T-cell (primary cell): ENCODE measurements around the gene SUPT3H. TPM values are rescaled to one million over a fixed set of nuclear protein-coding genes. Genes with fewer than 3 reads are reported as not detected.
"Not testable (repeated sequence)": the region's sequence is repeated elsewhere in the genome, so short reads cannot be mapped to it uniquely, and the experiment has no call there.

ENCODE experiments used
- ATAC-seq, 4 experiments: fragments of 200-7000 bp in 3 of 4; fragments of 150-1000 bp in 1 of 4; cut with Tn5 transposase; replicated peaks in 1 of 4; 1 replicate in 3 of 4; 2 replicates in 1 of 4; pipeline ENCODE4 v1.10.0; 2021; ENCODE audit warnings: moderate library complexity in 3 of 4, mild to moderate bottlenecking in 2 of 4, moderate number of reproducible peaks in 1 of 4
- CTCF ChIA-PET, 2 donors: fragments of 300-600 bp; sonication (Branson Sonifier 250); formaldehyde crosslinking; loops; one replicate each; lab custom pipeline; 2022; ENCODE audit warnings: antibody characterized with exemption in 2 of 2; lab: Charles Lee
- POLR2A ChIA-PET, 2 donors: fragments of 300-600 bp; sonication (Branson Sonifier 250); formaldehyde crosslinking; loops; one replicate each; lab custom pipeline; 2022; ENCODE audit warnings: antibody characterized with exemption in 2 of 2; lab: Charles Lee
- DNase-seq, 35 experiments: peaks; one replicate each; pipeline versions ENCODE4 v3.0.0 to v3.0.0-alpha.2; 2013 to 2023
- H3K27ac ChIP-seq: one replicate; pipeline ENCODE4 v1.5.1; 2013; ENCODE audit warnings: low read length
- H3K27me3 ChIP-seq, 2 experiments: replicated peaks in 1 of 2; 1 replicate in 1 of 2; 2 replicates in 1 of 2; pipeline versions ENCODE4 v1.6.1 to v1.7.0; 2013; ENCODE audit warnings: low read length in 1 of 2, mixed read lengths in 1 of 2; ENCODE audit not compliant: control insufficient read depth in 2 of 2, insufficient read depth in 2 of 2; ENCODE audit errors: extremely low read depth in 1 of 2
- H3K36me3 ChIP-seq, 2 donors: 1 replicate in 1 of 2; 2 replicates in 1 of 2; pipeline versions ENCODE4 v1.6.1 to v1.7.0; 2013; ENCODE audit warnings: low read length in 1 of 2; ENCODE audit not compliant: control insufficient read depth in 2 of 2, insufficient read depth in 1 of 2; ENCODE audit errors: extremely low read depth in 1 of 2
- H3K4me1 ChIP-seq, 2 experiments: 1 replicate in 1 of 2; 2 replicates in 1 of 2; pipeline versions ENCODE4 v1.6.1 to v1.7.0; 2013; ENCODE audit warnings: low read length in 2 of 2, mixed read lengths in 1 of 2; ENCODE audit not compliant: insufficient read depth in 2 of 2, control insufficient read depth in 1 of 2; ENCODE audit errors: extremely low read depth in 1 of 2
- H3K4me3 ChIP-seq, 2 donors: 1 replicate in 1 of 2; 2 replicates in 1 of 2; pipeline versions ENCODE4 v1.5.1 to v1.7.0; 2013; ENCODE audit warnings: mild to moderate bottlenecking in 2 of 2, low read length in 1 of 2, moderate library complexity in 1 of 2; ENCODE audit not compliant: control insufficient read depth in 1 of 2; ENCODE audit errors: extremely low read depth in 1 of 2
- H3K9me3 ChIP-seq: 2 replicates; pipeline ENCODE4 v1.7.0; 2013
- H3K27ac Mint-ChIP-seq, 2 donors: one replicate each; pipeline ENCODE4 v1.8.0; 2020 to 2021; ENCODE audit warnings: mild to moderate bottlenecking in 2 of 2, mixed read lengths in 2 of 2
- H3K27me3 Mint-ChIP-seq, 2 donors: one replicate each; pipeline ENCODE4 v1.8.0; 2021 to 2022; ENCODE audit warnings: mixed read lengths in 2 of 2
- H3K36me3 Mint-ChIP-seq: one replicate; pipeline ENCODE4 v1.8.0; 2021; ENCODE audit warnings: mixed read lengths
- H3K4me1 Mint-ChIP-seq, 3 donors: one replicate each; pipeline ENCODE4 v1.8.0; 2020 to 2022; ENCODE audit warnings: mixed read lengths in 3 of 3, mild to moderate bottlenecking in 1 of 3
- H3K4me3 Mint-ChIP-seq, 3 donors: one replicate each; pipeline ENCODE4 v1.8.0; 2020 to 2022; ENCODE audit warnings: mild to moderate bottlenecking in 3 of 3, mixed read lengths in 3 of 3, moderate library complexity in 3 of 3
- H3K9me3 Mint-ChIP-seq, 3 donors: one replicate each; pipeline ENCODE4 v1.8.0; 2020 to 2022; ENCODE audit warnings: mixed read lengths in 3 of 3
- WGBS: methylation state at CpG from one replicate; pipeline ENCODE4 v1.1.5; 2013; ENCODE audit warnings: missing lambda C conversion rate; ENCODE audit not compliant: insufficient coverage; 5-methylcytosine and 5-hydroxymethylcytosine counted together
- total RNA-seq, 35 experiments: library from RNA in 6 of 35; stranded (reverse) in 6 of 35; fragments of 120-200 nt in 1 of 35; gene quantifications; one replicate each; pipeline versions ENCODE4 v1.2.1 to v1.2.4 and lab custom pipeline; 2013 to 2026

Gene SUPT3H
- total RNA-seq, 5 donors from 2014 or later (not counting 1 experiment from before 2014, with no cell fraction given): 9.3 to 12.9 (median 10.7) TPM

DNA sequence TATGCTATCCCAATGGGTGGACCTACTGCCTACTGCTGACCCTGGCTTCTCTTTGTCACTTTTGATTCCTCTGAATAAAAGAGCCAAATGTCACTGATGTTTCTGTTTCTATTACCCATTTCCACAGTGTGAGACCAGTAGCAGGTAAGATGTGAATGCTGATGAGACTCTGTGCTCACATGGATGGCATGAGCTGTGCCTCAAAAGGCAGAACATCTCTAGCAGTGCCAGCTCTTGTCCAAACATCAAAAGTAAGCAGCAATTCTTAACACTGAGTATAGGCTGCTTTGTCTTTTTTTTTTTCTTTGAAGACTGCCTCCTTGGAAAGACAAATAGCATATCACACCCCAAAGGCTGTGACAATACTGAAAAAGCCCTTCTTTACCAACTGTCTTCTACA lies 508.8 kb downstream of the SUPT3H start:
- CTCF ChIA-PET: interaction anchor here in 1 of 2 donors (1.1 kb wide), 1 partner anchor 393 kb away, joined by 4 read pairs; no protein-coding TSS in a partner anchor
- H3K4me3 ChIP-seq: no peak overlapping the region
- DNase-seq (no peak), ATAC-seq (no peak)
- Mint-ChIP-seq H3K4me1 (peaks cover 12 to 15% (median 14%) of the 10 kb centered on the region in 3 donors), H3K9me3 (peaks cover 9 to 13% (median 11%) of the 10 kb centered on the region in 3 donors), H3K27me3 (no peaks in the 10 kb centered on the region), H3K36me3 (peaks cover 36% of the 10 kb centered on the region), H3K4me3 (no peak overlapping the region), H3K27ac (no peak overlapping the region)
- no peak overlapping the region for H3K27ac ChIP-seq
- POLR2A ChIA-PET: no interaction called here
- H3K27me3 ChIP-seq: no peaks in the 10 kb centered on the region
- no peaks in the 10 kb centered on the region for H3K4me1 ChIP-seq
- no peaks in the 10 kb centered on the region for H3K36me3 ChIP-seq
- H3K9me3 ChIP-seq: no peaks in the 10 kb centered on the region

DNA sequence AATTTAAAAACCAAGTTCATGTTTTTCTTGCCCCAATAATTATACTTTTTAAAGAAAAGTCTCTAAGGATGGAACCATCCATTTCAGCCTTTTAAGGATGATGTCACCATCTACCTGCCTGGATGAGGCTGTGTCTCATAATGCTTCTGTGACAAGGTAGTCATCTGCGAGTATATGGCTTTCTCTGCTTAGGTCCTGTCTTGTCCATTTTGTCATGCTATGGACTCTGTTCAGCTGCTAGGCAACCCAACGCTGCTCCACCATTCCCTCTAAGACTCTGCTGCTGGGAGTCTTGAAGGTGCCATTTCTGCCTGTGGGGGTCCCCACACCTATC lies 509.4 kb downstream of the SUPT3H start:
- no peaks in the 10 kb centered on the region for H3K27me3 ChIP-seq
- no peaks in the 10 kb centered on the region for H3K27me3 Mint-ChIP-seq
- peaks cover 9 to 13% (median 11%) of the 10 kb centered on the region in 3 donors for H3K9me3 Mint-ChIP-seq
- DNase-seq: no peak
- 100% methylated on average over 1 of the region's 2 CpGs for WGBS
- H3K27ac Mint-ChIP-seq: no peak overlapping the region
- no peak overlapping the region for H3K27ac ChIP-seq
- H3K4me1 ChIP-seq: no peaks in the 10 kb centered on the region
- H3K4me1 Mint-ChIP-seq: peaks cover 12 to 15% (median 14%) of the 10 kb centered on the region in 3 donors
- CTCF ChIA-PET: interaction anchor here in 1 of 2 donors (1.1 kb wide), 1 partner anchor 392 kb away, joined by 4 read pairs; no protein-coding TSS in a partner anchor
- H3K4me3 ChIP-seq: no peak overlapping the region
- H3K36me3 ChIP-seq: no peaks in the 10 kb centered on the region
- POLR2A ChIA-PET: no interaction called here
- ATAC-seq: no peak
- no peak overlapping the region for H3K4me3 Mint-ChIP-seq
- peaks cover 42% of the 10 kb centered on the region for H3K36me3 Mint-ChIP-seq
- H3K9me3 ChIP-seq: no peaks in the 10 kb centered on the region

DNA sequence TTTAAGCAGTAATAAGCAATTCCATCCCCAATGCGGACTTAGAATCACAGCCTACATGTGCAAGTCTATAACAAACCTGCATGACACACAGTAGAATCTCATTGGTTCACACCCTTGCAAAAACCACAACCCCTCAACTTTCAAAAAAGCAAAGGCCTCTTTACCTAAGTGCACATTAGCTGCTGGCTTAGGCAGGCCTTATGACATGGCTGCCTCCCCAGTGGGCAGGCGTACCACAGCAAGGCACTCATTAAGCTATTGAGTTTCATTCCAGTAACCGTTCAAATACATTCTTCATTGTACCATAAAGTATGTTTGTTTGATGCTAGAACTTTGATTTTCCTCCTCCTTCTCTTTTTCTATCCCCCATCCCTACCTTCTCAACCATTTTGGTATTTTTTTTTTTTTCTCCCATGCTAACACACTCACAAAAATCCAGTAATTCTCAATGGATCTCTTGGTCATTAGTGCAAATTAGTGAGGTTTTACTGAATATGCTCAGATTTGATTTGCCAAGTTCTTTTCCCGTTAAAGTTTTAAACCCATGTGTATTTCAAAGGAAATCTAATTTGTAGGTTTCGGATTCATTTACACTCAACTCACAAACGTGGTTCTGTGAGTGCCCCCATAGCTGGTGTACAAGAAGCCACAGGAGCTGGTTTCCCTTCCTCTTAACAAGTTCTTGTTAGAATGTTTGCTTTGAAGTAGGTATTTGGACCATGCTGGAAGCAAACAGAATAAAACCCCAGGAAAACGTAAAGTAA lies 510.0 kb downstream of the SUPT3H start:
- Histone ChIP-seq H3K27ac (no peak overlapping the region), H3K27me3 (no peaks in the 10 kb centered on the region), H3K9me3 (no peaks in the 10 kb centered on the region), H3K4me3 (no peak overlapping the region), H3K36me3 (no peaks in the 10 kb centered on the region), H3K4me1 (no peaks in the 10 kb centered on the region)
- Mint-ChIP-seq H3K9me3 (peaks cover 9 to 13% (median 11%) of the 10 kb centered on the region in 3 donors), H3K4me1 (peaks cover 12 to 15% (median 14%) of the 10 kb centered on the region in 3 donors), H3K27me3 (no peaks in the 10 kb centered on the region), H3K36me3 (peaks cover 45% of the 10 kb centered on the region), H3K27ac (no peak overlapping the region), H3K4me3 (no peak overlapping the region)
- ATAC-seq (no peak), DNase-seq (no peak)
- 100% methylated on average over 1 of the region's 7 CpGs for WGBS
- ChIA-PET POLR2A (interaction anchor here in 1 of 2 donors (0.7 kb wide), 1 partner anchor 159 kb away, joined by 4 read pairs; no protein-coding TSS in a partner anchor), CTCF (no interaction called here)

DNA sequence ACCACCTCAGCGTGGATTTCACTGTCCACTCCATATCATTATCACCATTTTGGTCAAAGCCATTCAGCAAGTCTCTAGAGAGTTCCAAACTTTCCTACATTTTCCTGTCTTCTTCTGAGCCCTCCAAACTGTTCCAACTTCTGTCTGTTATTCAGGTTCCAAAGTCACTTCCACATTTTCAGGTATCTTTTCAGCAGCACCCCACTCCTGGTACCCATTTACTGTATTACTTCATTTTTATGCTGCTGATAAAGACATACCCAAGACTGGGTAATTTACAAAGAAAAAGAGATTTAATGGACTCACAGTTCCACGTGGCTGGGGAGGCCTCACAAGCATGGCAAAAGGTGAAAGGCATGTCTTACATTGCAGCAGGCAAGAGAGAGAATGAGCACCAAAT lies 512.5 kb downstream of the SUPT3H start:
- H3K4me1 ChIP-seq, H3K4me3 ChIP-seq, ATAC-seq, H3K36me3 ChIP-seq, POLR2A ChIA-PET, H3K27ac ChIP-seq, H3K4me3 Mint-ChIP-seq, H3K27me3 Mint-ChIP-seq, H3K27me3 ChIP-seq, DNase-seq, H3K9me3 ChIP-seq, H3K27ac Mint-ChIP-seq: not testable (repeated sequence)
- H3K9me3 Mint-ChIP-seq: peaks cover 9 to 13% (median 11%) of the 10 kb centered on the region in 3 donors
- H3K36me3 Mint-ChIP-seq: peaks cover 51% of the 10 kb centered on the region
- 100% methylated on average over 1 of the region's 2 CpGs for WGBS
- CTCF ChIA-PET: interaction anchor here in 1 of 2 donors (0.7 kb wide), 1 partner anchor 1062 kb away, joined by 7 read pairs; no protein-coding TSS in a partner anchor
- H3K4me1 Mint-ChIP-seq: peaks cover 13 to 20% (median 18%) of the 10 kb centered on the region in 3 donors

DNA sequence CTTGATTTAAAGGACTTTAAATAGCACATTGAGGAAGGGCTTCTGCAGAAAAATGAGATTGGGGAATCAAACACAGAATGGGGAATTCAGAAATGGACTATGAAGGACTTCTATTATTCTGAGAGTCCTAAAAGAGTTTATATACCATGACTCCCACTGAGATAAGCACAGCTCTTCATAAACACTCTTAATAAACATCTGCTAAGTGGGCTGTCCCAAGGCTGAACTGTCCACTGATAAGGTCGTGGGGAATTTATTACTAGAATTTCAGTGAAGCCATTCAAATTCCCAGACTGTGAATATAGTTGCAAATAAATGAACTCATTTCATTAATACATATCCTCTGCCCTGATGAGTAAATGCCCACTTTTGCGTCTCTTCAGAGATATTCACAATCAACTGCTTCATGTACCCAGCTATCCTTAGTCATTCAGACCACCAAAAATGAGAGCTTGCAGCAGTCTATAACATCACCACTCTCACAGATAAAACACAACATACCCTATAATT lies 517.8 kb downstream of the SUPT3H start:
- Mint-ChIP-seq H3K4me1 (peaks cover 30 to 46% (median 43%) of the 10 kb centered on the region in 3 donors), H3K27ac (no peak overlapping the region), H3K4me3 (no peak overlapping the region), H3K36me3 (peaks cover 34% of the 10 kb centered on the region), H3K9me3 (peaks cover under 1 to 2% (median 2%) of the 10 kb centered on the region in 3 donors), H3K27me3 (no peaks in the 10 kb centered on the region)
- H3K4me3 ChIP-seq: no peak overlapping the region
- ChIA-PET CTCF (interaction anchor here in 1 of 2 donors (0.6 to 1.6 kb wide), 3 partner anchors 54 to 854 kb away, joined by 3 to 10 read pairs (median 3); no protein-coding TSS in a partner anchor), POLR2A (no interaction called here)
- no peak overlapping the region for H3K27ac ChIP-seq
- no peak for DNase-seq
- no peaks in the 10 kb centered on the region for H3K9me3 ChIP-seq
- WGBS: 100% methylated on average over 1 of the region's 2 CpGs
- ATAC-seq: no peak
- no peaks in the 10 kb centered on the region for H3K27me3 ChIP-seq
- H3K4me1 ChIP-seq: peaks cover 2 to 10% of the 10 kb centered on the region in 2 experiments
- H3K36me3 ChIP-seq: peaks cover 0 to 4% of the 10 kb centered on the region in 2 donors

DNA sequence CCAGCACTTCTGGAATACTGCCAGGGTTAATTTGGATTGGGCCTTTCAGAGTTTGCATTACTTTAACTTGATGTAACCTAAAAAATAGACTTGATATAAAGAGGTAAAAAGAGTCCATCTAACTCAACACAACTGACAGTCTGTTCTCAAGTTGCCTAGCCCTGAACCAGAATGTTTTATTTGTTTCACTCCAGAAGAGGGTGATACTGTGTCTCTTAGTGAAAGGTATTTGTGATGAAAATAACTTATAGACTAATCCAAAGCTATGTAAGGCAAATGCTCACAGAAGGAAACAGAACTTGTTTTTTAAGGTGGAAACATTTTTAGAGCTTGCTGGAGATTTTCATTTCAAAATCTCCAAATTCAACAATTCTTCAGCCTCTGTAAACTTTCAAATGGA lies 518.7 kb downstream of the SUPT3H start:
- ATAC-seq: peak in 1 of 4 experiments; percentile 36
- peaks cover 2 to 15% of the 10 kb centered on the region in 2 experiments for H3K4me1 ChIP-seq
- H3K4me3 ChIP-seq: no peak overlapping the region
- CTCF ChIA-PET: interaction anchor here in 1 of 2 donors (1.3 to 1.6 kb wide), 2 partner anchors 55 to 855 kb away, joined by 3 to 10 read pairs; no protein-coding TSS in a partner anchor
- Mint-ChIP-seq H3K4me3 (no peak overlapping the region), H3K27me3 (no peaks in the 10 kb centered on the region), H3K27ac (no peak overlapping the region), H3K36me3 (peaks cover 28% of the 10 kb centered on the region), H3K9me3 (no peaks in the 10 kb centered on the region), H3K4me1 (peaks cover 38 to 50% (median 50%) of the 10 kb centered on the region in 3 donors)
- DNase-seq: peak in 1 of 35 experiments; percentile 25
- peaks cover 0 to 4% of the 10 kb centered on the region in 2 donors for H3K36me3 ChIP-seq
- H3K9me3 ChIP-seq: no peaks in the 10 kb centered on the region
- H3K27me3 ChIP-seq: no peaks in the 10 kb centered on the region
- POLR2A ChIA-PET: no interaction called here
- no peak overlapping the region for H3K27ac ChIP-seq
